ENCODE measurements around the gene IGF2BP2. TPM values are rescaled to one million over a fixed set of nuclear protein-coding genes. Genes with fewer than 3 reads are reported as not detected.

The IGF2BP2 gene
- total RNA-seq, 1 experiment from 2014 or later: 66.2 TPM

DNA sequence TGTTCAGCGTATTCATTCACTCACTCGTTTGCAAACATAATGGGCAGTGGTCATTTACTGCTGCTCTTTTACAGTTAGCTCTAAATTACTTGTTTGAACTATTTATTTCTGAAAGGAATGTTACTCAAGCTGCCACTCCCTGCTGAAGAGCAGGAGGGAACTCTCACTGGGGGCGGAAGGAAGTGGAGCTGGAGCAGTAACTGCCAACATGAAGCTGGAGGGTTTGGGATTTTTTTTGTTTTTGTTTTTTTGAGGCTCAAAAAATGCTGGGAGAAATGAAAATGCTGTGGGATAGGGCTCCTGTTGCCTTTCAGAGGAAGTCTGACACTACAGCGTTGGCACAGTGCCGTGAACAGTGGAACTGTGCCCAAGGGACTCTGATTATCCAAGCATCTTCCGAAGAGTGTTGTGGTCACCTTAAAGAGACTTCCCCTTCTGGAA is 194.6 kb downstream of the IGF2BP2 start:
- intact Hi-C loops (cut with micrococcal nuclease; ENCODE audit: unreplicated experiment): no loop called here
- Histone ChIP-seq H3K27me3 (replicated peaks; ENCODE audit: insufficient read depth, low read depth, low read length, poor library complexity) (no peaks in the 10 kb centered on the region), H3K27ac (ENCODE audit: low read depth, low read length, poor library complexity, severe bottlenecking) (peak overlapping the region; percentile 43), H3K36me3 (ENCODE audit: insufficient read depth, low read length, poor library complexity, severe bottlenecking) (peaks cover 7% of the 10 kb centered on the region), H3K4me1 (ENCODE audit: insufficient read depth, low read length, poor library complexity, severe bottlenecking) (peaks cover 9% of the 10 kb centered on the region), H3K4me3 (ENCODE audit: low read depth, low read length, poor library complexity, severe bottlenecking) (no peak overlapping the region), H3K9me3 (ENCODE audit: low read depth, low read length, poor library complexity, severe bottlenecking) (no peaks in the 10 kb centered on the region)
- ChIA-PET CTCF (no interaction called here), POLR2A (ENCODE audit: low non-redundant PET) (interaction anchor here (0.5 kb wide), 1 partner anchor 44 kb away, joined by 5 read pairs; no protein-coding TSS in a partner anchor)
- TF ChIP-seq EZH2 (IDR thresholded peaks at IDR 0.05; ENCODE audit: borderline replicate concordance, low read depth, low read length, poor library complexity, severe bottlenecking): no peak
- TF ChIP-seq, protein P1, sequence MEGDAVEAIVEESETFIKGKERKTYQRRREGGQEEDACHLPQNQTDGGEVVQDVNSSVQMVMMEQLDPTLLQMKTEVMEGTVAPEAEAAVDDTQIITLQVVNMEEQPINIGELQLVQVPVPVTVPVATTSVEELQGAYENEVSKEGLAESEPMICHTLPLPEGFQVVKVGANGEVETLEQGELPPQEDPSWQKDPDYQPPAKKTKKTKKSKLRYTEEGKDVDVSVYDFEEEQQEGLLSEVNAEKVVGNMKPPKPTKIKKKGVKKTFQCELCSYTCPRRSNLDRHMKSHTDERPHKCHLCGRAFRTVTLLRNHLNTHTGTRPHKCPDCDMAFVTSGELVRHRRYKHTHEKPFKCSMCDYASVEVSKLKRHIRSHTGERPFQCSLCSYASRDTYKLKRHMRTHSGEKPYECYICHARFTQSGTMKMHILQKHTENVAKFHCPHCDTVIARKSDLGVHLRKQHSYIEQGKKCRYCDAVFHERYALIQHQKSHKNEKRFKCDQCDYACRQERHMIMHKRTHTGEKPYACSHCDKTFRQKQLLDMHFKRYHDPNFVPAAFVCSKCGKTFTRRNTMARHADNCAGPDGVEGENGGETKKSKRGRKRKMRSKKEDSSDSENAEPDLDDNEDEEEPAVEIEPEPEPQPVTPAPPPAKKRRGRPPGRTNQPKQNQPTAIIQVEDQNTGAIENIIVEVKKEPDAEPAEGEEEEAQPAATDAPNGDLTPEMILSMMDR (conservative IDR thresholded peaks at IDR 0.05; ENCODE audit: low read depth, low read length): no peak
- peak; percentile 40 for DNase-seq (ENCODE audit: low spot score)
- BruUV-seq (replicated peaks): TSS peak; percentile 44

DNA sequence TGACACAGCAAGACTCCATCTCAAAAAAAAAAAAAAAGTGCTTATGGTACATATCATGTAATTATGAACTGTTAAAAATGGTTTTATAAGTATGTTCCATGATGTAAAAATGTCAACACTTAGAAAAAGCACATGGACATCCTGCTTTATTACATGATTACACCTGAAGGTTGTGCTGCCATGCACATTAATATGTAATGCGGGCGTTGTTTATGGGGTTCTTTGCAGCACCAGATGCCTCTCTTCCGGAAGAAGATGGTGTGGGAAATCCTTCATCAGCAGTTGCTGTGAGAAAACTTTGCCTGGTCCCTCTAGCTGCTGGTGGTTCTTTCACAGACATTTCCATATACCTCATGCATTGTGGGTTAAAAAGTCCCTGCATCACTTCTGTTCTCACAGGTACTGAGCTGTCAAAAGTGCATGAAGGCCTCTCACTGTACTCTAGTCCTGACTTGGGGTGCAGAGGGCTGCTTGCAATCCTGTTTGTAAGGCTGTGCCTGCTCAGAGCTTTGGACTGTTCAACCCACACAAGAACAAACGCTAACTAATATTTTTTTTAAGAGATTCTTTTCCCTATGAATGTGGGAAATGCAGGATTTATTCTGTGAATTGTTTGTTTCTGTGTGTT is 195.2 kb downstream of the IGF2BP2 start:
- H3K36me3 ChIP-seq (ENCODE audit: insufficient read depth, low read length, poor library complexity, severe bottlenecking): peaks cover 7% of the 10 kb centered on the region
- POLR2A ChIA-PET (ENCODE audit: low non-redundant PET): interaction anchor here (0.5 kb wide), 1 partner anchor 44 kb away, joined by 5 read pairs; no protein-coding TSS in a partner anchor
- TF ChIP-seq, protein P1 (conservative IDR thresholded peaks at IDR 0.05; ENCODE audit: low read depth, low read length): no peak
- TF ChIP-seq EZH2 (IDR thresholded peaks at IDR 0.05; ENCODE audit: borderline replicate concordance, low read depth, low read length, poor library complexity, severe bottlenecking): no peak

DNA sequence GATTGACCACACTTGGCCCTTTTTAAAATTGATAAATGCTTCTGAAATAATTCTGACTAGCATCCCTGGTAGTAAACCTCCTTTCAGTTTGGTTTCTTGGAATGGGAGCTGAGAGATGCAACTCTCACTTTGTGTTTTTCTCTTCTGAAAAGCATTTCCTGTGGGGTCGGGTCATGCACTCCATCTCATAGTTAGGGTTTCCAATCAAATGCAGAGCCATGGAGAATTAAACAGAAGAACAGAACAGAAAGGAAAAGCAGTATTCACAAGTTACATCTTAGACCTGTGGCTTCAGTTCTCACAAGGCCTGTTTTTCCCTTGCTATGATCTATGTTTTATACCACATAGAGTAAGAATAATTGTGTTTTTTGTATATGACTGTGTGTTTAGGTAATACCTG is 199.1 kb downstream of the IGF2BP2 start:
- Histone ChIP-seq H3K4me3 (ENCODE audit: low read depth, low read length, poor library complexity, severe bottlenecking) (no peak overlapping the region), H3K36me3 (ENCODE audit: insufficient read depth, low read length, poor library complexity, severe bottlenecking) (peaks cover 10% of the 10 kb centered on the region), H3K27me3 (replicated peaks; ENCODE audit: insufficient read depth, low read depth, low read length, poor library complexity) (no peaks in the 10 kb centered on the region), H3K9me3 (ENCODE audit: low read depth, low read length, poor library complexity, severe bottlenecking) (no peaks in the 10 kb centered on the region), H3K27ac (ENCODE audit: low read depth, low read length, poor library complexity, severe bottlenecking) (no peak overlapping the region), H3K4me1 (ENCODE audit: insufficient read depth, low read length, poor library complexity, severe bottlenecking) (peaks cover 9% of the 10 kb centered on the region)
- CTCF ChIA-PET: no interaction called here
- no peak for DNase-seq (ENCODE audit: low spot score)
- TF ChIP-seq, protein P1 (conservative IDR thresholded peaks at IDR 0.05; ENCODE audit: low read depth, low read length): no peak
- no peak for TF ChIP-seq EZH2 (IDR thresholded peaks at IDR 0.05; ENCODE audit: borderline replicate concordance, low read depth, low read length, poor library complexity, severe bottlenecking)
- no TSS peak for BruUV-seq (replicated peaks)
- intact Hi-C loops (cut with micrococcal nuclease; ENCODE audit: unreplicated experiment): no loop called here
- POLR2A ChIA-PET (ENCODE audit: low non-redundant PET): no interaction called here

More for the DNA sequence above, 195.2 kb downstream of the IGF2BP2 start:
- Histone ChIP-seq H3K4me1 (ENCODE audit: insufficient read depth, low read length, poor library complexity, severe bottlenecking) (peaks cover 9% of the 10 kb centered on the region), H3K9me3 (ENCODE audit: low read depth, low read length, poor library complexity, severe bottlenecking) (no peaks in the 10 kb centered on the region), H3K27me3 (replicated peaks; ENCODE audit: insufficient read depth, low read depth, low read length, poor library complexity) (no peaks in the 10 kb centered on the region), H3K27ac (ENCODE audit: low read depth, low read length, poor library complexity, severe bottlenecking) (peak overlapping the region; percentile 43), H3K4me3 (ENCODE audit: low read depth, low read length, poor library complexity, severe bottlenecking) (no peak overlapping the region)
- CTCF ChIA-PET: no interaction called here
- intact Hi-C loops (cut with micrococcal nuclease; ENCODE audit: unreplicated experiment): no loop called here
- no peak for DNase-seq (ENCODE audit: low spot score)
- no TSS peak for BruUV-seq (replicated peaks)

Measured in A673 (cell line).